HCT116 (cell line): ENCODE results near the gene WDR20.

Experiments used
- CBX3 ChIP-seq: IDR thresholded peaks from 2 replicates; pipeline ENCODE4 v1.6.1; 2012; ENCODE audit warnings: low read depth
- CEBPB ChIP-seq: IDR thresholded peaks from 2 replicates; pipeline ENCODE4 v1.6.1; 2012; ENCODE audit warnings: low read depth
- CTCF ChIP-seq, 3 experiments: fragments of 200-600 bp in 1 of 3; sonication (generic) in 1 of 3; IDR thresholded peaks in 2 of 3; conservative IDR thresholded peaks in 1 of 3; 2 replicates each; pipeline ENCODE4 v1.5.1; 2012 to 2017; ENCODE audit warnings: low read depth in 2 of 3, low read length in 2 of 3, antibody characterized with exemption in 1 of 3, borderline replicate concordance in 1 of 3, control low read depth in 1 of 3, mild to moderate bottlenecking in 1 of 3, mixed read lengths in 1 of 3, mixed run types in 1 of 3, moderate library complexity in 1 of 3; ENCODE audit not compliant: insufficient read depth in 1 of 3
- EZH2 ChIP-seq: fragments of 200-600 bp; sonication (generic); IDR thresholded peaks from 2 replicates; pipeline ENCODE4 v1.6.1; 2017; ENCODE audit warnings: antibody characterized with exemption, mixed run types
- EZH2phosphoT487 ChIP-seq: fragments of 200-600 bp; IDR thresholded peaks from 2 replicates; pipeline ENCODE4 v1.6.1; 2018; ENCODE audit warnings: antibody characterized with exemption, borderline replicate concordance
- FOSL1 ChIP-seq: IDR thresholded peaks from 2 replicates; pipeline ENCODE4 v1.6.1; 2012; ENCODE audit warnings: low read depth
- MAX ChIP-seq: IDR thresholded peaks from 2 replicates; pipeline ENCODE4 v1.6.1; 2012
- POLR2A ChIP-seq: IDR thresholded peaks from 2 replicates; pipeline ENCODE4 v1.7.0; 2011; ENCODE audit warnings: borderline replicate concordance; ENCODE audit not compliant: insufficient read depth, insufficient read length; ENCODE audit errors: extremely low read depth
- POLR2AphosphoS5 ChIP-seq: IDR thresholded peaks from 2 replicates; pipeline ENCODE4 v1.6.1; 2011; ENCODE audit warnings: mild to moderate bottlenecking, low read depth, low read length, moderate library complexity
- REST ChIP-seq: IDR thresholded peaks from 2 replicates; pipeline ENCODE4 v1.6.1; 2012; ENCODE audit warnings: low read depth
- SP1 ChIP-seq: IDR thresholded peaks from 2 replicates; pipeline ENCODE4 v1.6.1; 2012; ENCODE audit warnings: low read depth
- YY1 ChIP-seq: IDR thresholded peaks from 2 replicates; pipeline ENCODE4 v1.6.1; 2011; ENCODE audit warnings: low read length, low read depth, moderate library complexity, mild to moderate bottlenecking; ENCODE audit not compliant: insufficient replicate concordance; ENCODE audit errors: extremely low read depth
- ZBTB33 ChIP-seq: IDR thresholded peaks from 2 replicates; pipeline ENCODE4 v1.6.1; 2011; ENCODE audit warnings: mild to moderate bottlenecking, low read length, moderate library complexity; ENCODE audit not compliant: insufficient replicate concordance; ENCODE audit errors: extremely low read depth
- ZNF274 ChIP-seq: fragments of 200-500 bp; sonication (Bioruptor generic); IDR thresholded peaks from 2 replicates; pipeline ENCODE4 v1.6.1; 2014; ENCODE audit warnings: mild to moderate bottlenecking, low read depth, low read length, inconsistent platforms

GRCh38 chr14:102092806-102093205 lies 46.9 kb upstream of the WDR20 start:
- TF ChIP-seq CTCF (IDR thresholded peaks at IDR 0.05 in 2 of 3, conservative IDR thresholded peaks at IDR 0.05 in 1 of 3; ENCODE audit: borderline replicate concordance in 1 of 3, insufficient read depth in 1 of 3, low read depth in 2 of 3, low read length in 2 of 3): no peak
- TF ChIP-seq POLR2AphosphoS5: no peak
- TF ChIP-seq POLR2A: no peak
- TF ChIP-seq EZH2: no peak
- no peak for TF ChIP-seq MAX
- TF ChIP-seq ZNF274: no peak
- no peak for TF ChIP-seq EZH2phosphoT487
- no peak for TF ChIP-seq YY1
- TF ChIP-seq SP1: no peak
- TF ChIP-seq CBX3: no peak
- TF ChIP-seq FOSL1: no peak
- TF ChIP-seq CEBPB: no peak
- TF ChIP-seq ZBTB33: no peak
- no peak for TF ChIP-seq REST
